Fibroblast of skin of abdomen (primary cell): Measurements from ENCODE around the gene ZSWIM6.

ENCODE experiments used
- DNase-seq: peaks from one replicate; pipeline ENCODE4 v3.0.0-alpha.2; 2013

ZSWIM6 gene

GRCh38 chr5:61491861-61492260 lies 159.8 kb downstream of the ZSWIM6 start:
- peak; percentile 63 for DNase-seq

GRCh38 chr5:61493973-61494372 lies 161.9 kb downstream of the ZSWIM6 start:
- no peak for DNase-seq

DNA sequence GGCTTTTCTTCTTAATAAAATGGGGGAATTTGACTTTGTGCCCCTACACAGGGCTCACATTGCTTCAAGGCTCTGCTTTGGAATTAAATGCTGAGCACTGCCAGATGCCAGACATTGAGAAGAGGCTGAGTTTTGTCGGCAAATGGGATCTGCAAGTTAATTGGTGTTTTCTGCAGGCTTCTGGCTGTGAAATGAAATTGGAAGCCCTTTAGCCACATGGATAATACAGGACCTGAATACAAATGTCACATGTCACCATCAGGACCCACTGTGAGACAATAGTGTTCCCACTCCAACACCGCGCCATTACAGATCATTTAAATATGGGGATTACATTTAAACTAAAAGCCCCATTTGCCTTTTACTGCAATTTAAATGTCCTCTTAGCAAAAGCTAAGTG lies 164.4 kb downstream of the ZSWIM6 start:
- no peak for DNase-seq

GRCh38 chr5:61496860-61497259 lies 164.8 kb downstream of the ZSWIM6 start:
- DNase-seq = no peak

GRCh38 chr5:61498121-61498520 lies 166.1 kb downstream of the ZSWIM6 start:
- no peak for DNase-seq

GRCh38 chr5:61501971-61502370 lies 169.9 kb downstream of the ZSWIM6 start:
- no peak for DNase-seq

DNA sequence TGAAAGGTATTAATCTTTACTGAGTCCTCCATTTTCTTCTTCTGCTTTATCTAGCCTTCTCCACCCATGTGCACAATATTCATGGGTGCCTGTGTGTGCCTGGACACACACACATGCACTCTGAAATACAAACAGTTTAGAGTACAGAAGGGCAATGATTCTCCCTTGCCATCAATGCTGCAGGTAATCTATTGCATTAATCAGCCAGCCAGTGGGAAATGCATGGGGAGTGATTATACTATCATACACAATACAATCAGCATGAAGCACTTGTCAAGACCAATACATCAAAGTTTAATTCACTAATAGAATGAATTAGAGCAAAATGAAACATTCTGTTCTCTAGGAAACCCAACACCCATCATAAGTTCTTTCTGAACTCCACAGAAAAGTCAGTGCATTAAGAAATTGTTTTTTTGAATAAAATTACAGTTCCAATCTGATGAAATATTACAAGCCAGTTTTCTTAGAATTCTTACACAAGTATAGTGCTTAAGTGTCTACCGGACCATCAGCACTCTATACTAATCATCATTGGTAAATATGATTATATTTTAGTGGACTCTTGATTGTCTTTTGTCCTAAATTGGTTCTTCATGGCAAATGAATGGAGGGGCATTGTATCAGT lies 172.2 kb downstream of the ZSWIM6 start:
- DNase-seq = no peak

DNA sequence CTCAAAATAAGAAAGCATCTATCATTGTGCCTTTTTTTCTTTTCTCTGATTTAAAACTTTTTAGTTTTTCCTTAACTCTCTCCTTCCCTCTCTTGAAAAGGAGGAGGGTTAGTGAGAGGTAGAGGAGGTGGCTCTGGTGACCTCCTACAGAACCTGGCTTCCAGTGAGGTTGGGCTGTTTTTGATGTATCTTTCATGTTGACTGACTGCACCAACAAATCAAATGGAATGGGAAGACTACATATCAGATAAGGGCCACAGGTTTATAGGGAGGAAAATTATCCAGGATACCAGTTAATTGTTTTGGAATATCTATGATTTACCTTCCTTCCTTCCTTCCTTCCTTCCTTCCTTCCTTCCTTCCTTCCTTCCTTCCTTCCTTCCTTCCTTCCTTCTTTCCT lies 173.2 kb downstream of the ZSWIM6 start:
- DNase-seq = no peak

- DNase-seq = no peak
Measured at GRCh38 chr5:61507232-61507631, 175.2 kb downstream of the ZSWIM6 start.

- no peak for DNase-seq
Measured at GRCh38 chr5:61516946-61517345, 184.9 kb downstream of the ZSWIM6 start.

DNA sequence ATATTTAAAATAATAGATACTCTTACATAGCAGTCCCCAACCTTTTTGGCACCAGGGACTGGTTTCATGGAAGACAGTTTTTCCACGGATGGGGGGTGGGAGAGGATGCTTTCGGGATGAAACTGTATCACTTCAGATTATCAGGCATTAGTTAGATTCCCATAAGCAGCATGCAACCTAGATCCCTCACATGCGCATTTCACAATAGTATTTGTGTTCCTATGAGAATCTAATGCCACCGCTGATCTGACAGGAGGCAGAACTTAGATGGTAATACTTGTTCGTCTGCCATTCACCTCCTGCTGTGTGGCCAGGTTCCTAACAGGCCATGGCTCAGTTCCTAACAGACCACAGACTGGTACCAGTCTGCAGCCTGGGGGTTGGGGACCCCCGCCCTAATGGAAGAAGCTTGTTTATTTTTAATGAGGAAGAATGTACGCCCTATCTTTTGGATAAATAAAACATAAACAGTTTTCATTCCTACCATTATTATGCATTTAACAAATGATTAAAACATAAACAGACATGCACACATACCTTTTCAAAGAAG lies 187.7 kb downstream of the ZSWIM6 start:
- DNase-seq = no peak

DNA sequence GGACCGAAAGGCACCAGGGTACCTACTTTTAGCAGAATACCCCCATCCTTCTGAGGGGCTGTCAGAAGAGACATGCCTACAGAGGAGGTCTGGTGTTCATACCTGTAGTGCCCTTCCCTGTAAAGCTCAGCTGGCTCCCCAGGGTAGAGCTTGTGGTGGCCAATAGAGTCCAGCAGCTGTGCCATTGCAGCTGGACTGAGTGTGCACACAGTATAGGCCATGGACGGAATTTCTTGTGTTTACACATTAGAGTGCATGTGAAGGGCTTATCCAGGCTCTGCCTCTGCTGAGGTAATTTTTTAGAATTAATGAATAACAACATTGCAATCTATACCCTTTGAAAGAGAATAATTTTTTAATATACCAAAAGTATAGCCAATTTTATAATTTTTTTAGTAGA lies 191.0 kb downstream of the ZSWIM6 start:
- no peak for DNase-seq

GRCh38 chr5:61523997-61524396 lies 191.9 kb downstream of the ZSWIM6 start:
- no peak for DNase-seq

GRCh38 chr5:61525512-61526206 lies 193.6 kb downstream of the ZSWIM6 start:
- DNase-seq = no peak

GRCh38 chr5:61526207-61526519 lies 194.1 kb downstream of the ZSWIM6 start:
- no peak for DNase-seq

DNA sequence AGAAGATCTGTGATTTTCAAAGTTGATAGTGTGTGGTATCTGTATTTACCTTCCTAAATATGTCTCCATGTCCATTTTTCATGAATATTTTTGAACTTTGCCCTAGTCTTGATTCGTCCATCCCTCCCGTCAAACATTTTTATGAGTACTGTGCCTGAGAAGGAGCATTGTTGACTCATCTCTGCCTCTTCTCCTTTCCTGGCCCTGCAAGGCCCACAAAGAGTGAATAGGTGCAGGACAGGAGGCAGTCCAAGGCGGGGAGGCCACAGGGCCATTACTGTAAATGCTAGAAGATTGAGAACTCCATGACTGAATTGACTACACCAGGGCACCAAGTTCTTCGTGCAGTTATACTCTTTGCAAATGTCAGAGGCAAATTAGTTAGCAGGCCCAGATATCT lies 200.9 kb downstream of the ZSWIM6 start:
- DNase-seq = no peak

- no peak for DNase-seq
Measured at GRCh38 chr5:61534481-61535267, 202.6 kb downstream of the ZSWIM6 start.

- DNase-seq = no peak
Measured at GRCh38 chr5:61535828-61536227, 203.8 kb downstream of the ZSWIM6 start.

- DNase-seq = no peak
Measured at GRCh38 chr5:61536922-61537321, 204.9 kb downstream of the ZSWIM6 start.

DNA sequence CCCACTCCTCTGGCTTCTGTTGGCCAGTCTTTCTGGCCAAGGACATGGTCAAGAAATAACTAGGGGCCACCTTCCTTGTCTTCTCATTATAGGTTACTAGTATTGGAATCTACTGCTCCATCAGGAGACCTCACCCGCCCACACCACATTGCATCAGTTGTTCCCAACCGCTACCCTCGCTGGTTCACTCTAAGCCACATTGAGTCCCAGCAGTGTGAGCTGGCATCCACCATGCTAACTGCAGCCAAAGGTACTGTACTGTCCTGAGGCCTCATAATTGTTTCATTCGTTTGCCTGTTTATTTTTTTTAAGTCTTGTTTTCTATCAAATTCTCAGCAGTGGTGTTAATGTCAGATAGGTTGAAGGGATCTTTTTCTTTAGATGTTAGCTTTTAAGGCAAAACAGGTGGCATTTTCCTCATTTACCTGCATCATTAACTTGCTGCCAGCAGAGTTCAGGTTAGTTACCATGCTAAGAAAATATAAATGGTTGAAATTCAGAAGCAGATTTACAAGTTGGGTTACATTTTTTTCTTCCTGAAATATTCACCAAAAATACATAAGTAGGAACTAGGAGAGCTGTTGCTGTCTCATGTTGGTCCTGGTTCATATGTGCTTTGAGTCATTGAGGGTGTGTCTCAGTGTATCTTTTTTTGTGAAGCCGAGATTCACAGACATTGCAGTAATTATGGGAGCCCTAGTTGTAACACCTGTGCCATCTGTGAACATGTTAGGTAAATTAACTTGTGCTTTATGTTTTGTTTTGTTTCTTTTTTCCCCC lies 206.9 kb downstream of the ZSWIM6 start:
- DNase-seq = no peak

DNA sequence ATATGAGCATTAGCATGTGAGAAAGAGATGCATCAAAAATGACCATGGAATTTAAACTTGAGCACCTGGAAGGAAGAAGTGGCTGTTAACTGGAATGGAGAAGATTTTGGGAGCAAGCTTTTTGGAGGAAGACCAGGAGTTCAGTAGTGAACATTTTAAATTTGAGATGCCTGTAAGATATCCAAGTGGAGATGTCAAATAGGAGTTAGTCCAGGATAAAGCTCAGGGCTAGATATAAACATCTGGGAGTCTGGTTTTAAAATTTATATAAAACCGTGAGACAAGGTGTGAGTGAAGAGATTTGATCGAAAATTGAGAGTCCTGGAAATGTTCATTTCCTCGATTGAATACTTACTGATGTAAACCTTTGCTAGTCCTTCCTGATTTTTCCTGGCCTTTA lies 217.5 kb downstream of the ZSWIM6 start:
- no peak for DNase-seq

DNA sequence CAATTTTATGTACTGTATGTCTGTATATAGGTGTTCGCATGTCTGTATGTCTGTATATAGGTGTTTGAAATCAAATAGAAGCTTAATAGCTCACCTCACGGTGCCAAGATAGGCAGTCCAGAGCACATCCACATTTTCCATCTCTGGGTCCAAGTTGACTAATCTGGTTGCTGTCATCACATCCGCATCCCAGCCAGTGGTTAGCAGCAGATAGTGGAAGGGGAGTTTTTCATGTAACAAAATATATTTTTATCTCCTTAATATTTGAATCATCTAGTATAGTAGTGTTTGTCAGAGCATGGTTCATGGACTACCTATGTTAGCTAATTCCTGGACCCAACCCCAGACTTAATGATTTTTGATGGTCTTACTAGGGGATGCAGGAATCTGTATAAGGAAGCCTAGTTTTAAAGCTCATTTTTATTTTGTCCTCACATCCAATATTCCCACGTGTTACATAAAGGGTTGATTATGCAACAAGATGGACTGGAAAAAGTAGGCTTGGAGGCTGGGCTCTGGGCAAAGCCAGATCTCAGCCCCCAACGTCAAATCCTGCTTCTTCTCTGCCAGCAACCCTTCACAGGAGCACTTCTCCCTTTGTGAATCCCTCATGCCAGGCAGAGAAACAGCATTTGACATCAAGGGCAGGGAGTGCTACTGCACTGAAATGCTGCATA lies 219.7 kb downstream of the ZSWIM6 start:
- DNase-seq = no peak
